Measurements from ENCODE around the gene RELN.
"Not testable (repeated sequence)": the region's sequence is repeated elsewhere in the genome, so short reads cannot be mapped to it uniquely, and the experiment has no call there.

RELN gene

DNA sequence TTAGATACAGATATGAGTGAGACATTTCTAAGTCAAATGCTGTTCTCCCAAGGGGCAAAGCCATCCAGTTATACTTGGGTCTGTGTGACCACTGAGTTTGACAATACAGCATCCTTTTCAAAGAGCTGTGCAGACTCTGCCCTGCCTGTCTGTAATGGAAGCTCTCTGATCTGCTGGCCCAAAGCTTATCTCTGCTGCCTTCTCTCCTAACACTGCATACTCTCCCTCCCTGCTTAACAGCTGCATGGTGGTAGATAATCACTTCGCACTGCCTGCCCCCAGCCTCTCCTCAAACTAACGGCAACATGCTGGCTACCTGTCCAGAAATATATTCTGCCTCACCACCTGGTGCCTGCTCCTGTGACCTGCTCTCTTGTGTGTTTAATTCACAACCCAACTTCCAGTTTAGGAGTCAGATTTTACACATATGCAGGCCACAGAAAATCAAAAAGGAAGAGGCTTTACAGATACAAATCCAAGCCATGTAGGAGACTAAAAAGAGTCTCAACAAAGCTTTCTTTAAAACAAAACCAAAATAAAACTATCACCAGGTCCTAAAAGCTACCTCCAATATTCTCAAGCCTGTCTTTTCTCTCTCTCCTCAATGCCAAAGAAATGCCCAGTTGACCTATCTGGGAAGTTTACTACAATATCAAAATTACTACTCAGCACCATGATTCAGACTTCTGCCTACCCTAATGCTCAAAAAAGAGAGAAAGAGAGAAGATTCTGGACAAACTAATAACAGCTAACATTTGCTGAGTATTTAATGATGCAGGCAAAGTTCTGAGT is 145.6 kb downstream of the RELN start:
- no peak for DNase-seq (ENCODE audit: low read depth)

DNA sequence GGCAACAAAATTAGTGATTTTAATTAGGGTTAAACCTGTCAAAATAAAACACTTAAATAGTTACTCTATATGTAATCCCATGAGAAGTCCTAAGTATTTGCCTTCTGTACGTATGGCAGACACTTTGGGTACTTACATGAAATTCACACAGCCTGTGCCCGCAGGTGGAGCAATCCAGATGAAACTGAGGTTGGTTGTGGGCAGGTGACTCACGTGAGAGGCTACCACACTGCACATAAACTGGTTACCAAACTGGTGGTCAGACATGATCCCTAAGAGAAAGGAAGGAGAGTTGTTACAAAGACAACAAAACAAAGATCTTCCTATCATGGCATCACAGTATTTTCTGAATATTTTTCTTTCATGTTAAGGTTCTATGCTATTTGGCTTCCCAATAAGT is 156.1 kb downstream of the RELN start:
- no peak for DNase-seq (ENCODE audit: low read depth)

DNA sequence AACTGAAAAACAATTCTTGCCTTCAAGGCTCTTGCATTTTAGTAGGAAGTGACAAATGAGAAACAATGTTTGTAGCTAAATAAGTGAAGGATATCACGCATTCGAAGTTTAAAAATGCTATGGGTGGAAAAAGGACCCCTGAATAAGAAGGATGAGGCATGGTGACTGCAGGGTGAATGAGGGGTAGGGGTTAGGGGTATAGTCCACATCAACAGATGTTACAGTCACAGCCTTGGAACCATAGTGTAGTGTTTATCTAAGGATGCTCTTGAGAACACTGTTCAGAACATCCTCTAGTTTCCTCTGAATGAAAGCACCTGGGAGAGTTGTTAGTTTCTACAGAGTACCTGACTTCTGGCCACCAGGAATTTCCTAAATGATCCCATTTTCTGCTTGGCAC is 157.0 kb downstream of the RELN start:
- DNase-seq (ENCODE audit: low read depth) = no peak

DNA sequence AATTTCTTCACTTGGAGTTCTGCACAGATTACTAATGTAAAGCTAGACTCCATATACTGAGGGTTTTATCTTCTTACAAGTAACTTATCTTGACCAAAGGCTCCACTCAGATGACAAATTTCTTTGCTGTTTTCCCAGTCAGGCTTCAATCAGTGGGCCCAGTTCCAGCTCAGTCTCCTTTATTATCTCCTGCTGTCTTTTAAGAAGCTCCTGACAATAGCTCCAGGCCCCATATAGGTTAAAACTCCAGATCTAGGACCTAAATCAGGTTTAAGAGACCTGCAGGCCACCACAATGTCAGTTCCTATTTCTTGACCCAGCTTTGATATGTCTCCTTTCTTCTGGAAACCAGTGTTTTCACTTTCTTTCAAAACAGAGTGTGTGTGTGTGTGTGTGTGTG is 165.2 kb downstream of the RELN start:
- no peak for DNase-seq (ENCODE audit: low read depth)

DNA sequence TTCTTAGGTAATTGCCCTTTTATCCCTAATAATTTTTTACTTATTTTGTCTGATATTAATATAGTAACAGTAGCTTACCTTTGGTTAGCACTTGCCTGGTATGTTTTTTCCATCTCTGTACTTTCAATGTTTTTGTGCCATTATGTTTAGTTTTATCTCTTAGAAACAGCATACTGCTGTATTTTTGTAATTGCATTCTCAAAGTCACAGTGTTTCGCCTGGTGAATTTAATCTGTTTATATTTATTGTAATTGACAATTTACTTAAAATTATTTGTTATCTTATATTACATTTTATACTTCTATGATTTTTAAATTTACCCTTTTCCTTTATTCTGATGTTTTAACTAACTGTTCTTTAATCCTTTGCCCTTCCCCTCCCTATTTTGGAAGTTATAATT is 166.4 kb downstream of the RELN start:
- DNase-seq (ENCODE audit: low read depth) = no peak

DNA sequence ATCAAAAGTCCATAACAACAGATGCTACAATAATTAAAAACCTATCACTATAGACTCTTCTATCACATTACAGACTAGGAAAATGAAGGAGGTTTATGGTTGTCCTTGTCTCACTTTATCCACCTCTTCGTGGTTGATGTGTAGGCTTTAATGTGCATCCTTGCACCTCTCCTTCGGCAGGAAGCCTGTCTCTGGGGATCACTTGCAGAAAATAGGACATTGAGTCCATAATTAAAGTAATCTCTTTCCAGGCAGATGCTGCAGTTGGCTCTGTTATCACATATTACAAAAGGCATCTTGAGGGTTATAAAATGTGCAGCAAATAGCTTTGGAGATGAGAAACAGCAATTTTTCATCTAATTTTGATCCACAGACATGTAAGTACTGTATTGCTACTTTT is 168.4 kb downstream of the RELN start:
- no peak for DNase-seq (ENCODE audit: low read depth)

DNA sequence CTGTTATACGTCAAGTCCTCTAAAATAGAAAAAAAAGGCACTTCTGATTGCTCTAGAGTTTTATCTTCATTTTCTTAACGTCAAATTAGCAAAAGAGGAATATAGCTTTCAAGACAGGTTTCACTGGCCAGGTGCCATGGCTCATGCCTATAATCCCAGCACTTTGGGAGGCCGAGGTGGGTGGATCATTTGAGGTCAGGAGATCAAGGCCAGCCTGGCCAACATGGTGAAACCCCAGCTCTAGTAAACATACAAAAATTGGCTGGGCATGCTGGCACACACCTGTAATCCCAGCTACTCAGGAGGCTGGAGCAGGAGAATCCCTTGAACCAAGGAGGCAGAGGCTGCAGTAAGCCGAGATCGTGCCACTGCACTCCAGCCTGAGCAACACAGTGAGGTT is 173.5 kb downstream of the RELN start:
- DNase-seq (ENCODE audit: low read depth) = not testable (repeated sequence)

DNA sequence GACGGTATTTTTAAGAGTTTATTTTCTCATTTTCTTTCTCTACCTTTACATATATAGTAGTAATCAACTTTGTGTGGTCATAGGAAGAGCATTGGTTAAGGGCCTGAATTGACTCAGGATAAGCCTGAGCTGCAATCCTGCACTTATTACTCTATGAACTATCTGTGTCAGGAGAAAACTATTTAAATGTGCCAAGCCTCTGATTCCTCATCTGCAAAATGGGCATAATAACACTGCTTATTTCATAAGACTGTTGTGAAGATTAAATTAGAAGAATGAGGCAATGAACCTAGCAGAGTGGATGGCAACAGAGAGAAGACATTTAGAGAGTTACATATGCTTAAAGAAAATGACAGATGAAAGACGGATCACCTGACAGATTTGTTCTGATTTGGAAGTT is 175.5 kb downstream of the RELN start:
- no peak for DNase-seq (ENCODE audit: low read depth)

DNA sequence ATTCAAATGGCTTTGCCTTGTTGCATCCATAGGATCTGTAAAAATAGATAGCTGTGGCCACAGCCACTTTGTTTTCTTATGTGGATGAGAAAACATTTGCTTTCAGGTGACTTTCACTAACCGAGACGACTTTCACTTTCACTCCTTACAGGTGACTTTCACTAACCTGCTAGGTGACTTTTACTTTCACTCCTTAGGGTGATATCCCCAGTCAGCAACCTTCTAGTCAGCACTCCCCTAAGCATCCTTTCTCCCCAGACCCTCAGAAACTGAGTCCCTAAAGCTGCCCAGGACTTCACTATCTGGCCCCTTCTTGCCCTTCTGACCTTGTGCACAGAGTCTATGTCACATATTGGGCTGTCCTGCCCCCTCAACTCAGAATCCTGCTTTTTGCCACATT is 177.5 kb downstream of the RELN start:
- no peak for DNase-seq (ENCODE audit: low read depth)

DNA sequence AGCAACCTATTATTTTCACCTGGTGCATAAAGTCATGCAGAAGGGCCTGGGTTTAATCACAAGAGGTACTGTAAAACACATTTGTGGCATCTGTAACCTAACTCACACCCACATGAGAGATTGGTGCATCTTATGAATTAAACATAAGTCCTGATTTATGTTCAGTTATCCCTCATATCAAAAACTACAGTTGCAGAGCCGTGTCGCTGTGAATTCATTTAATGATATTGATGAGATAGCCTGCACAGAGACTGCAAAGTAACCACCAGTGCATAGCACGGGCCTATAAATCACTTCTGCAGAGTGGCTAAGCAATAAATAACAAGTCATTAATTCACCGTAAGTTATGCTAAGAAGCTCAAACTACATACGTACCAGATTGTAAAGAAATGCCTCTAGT is 178.2 kb downstream of the RELN start:
- DNase-seq (ENCODE audit: low read depth) = no peak

DNA sequence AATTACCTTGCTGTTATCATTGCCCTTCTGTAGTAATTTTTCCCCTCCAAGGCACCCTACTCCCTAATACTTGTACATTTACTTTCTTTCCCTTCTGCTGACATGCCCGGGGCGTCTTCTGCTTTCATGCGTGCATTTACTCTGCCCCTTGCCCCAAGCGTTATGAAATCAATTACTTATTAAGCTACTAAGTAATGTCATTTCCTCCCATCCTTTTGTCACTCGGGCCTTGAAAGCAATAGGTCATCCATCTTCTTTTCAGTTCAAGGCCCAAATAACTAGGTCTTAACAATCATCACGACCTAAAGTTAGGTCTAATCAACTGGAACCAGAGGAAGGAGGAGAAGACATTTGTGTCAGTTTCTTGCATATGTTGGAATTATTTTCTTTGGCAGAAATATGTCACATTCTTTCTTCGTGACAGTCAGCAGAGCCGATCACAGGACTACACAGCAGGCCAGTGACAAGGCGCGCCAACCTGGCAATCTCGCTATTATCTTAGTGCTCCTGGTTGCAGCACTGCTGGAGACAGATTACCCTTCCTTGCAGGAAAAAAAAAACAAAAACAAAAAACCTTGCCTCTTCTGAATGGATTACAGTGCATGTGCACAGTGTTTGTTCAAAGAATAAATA is 179.2 kb downstream of the RELN start:
- DNase-seq (ENCODE audit: low read depth) = no peak

DNA sequence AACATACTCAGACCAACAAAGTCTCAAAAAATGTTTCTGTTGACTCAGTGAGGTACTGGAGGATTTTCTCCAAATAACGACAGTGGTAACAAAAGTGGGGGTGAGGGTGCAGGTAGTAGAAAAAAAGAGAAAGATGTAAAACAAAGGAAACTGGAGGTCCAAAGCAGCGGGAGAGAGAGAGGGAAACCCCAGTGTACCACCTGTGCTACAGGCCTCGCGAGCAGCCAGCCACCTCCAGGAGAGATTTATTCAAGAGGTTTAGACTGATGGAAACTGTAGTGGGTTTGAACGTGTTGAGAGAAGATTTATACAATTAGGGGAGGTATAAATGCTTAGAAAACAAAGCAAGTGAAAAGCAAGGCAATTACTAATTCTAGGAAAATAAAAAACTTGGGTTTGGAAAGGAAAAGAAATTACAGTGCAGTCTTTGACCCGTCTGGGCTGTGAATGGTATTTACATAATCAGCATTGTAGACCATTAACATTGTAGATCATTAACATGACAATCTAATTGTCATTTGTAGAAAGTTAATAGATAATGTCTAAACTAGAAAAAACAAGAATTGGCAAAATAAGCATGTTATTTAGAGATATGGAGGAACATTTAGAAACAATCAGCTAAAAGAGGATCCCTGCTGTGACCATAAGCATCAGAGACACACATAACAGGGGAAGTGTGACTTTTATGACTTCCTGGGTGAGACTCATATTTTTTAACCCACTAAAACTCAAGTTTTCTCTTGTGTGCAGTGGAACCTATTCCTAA is 180.0 kb downstream of the RELN start:
- DNase-seq (ENCODE audit: low read depth) = no peak

DNA sequence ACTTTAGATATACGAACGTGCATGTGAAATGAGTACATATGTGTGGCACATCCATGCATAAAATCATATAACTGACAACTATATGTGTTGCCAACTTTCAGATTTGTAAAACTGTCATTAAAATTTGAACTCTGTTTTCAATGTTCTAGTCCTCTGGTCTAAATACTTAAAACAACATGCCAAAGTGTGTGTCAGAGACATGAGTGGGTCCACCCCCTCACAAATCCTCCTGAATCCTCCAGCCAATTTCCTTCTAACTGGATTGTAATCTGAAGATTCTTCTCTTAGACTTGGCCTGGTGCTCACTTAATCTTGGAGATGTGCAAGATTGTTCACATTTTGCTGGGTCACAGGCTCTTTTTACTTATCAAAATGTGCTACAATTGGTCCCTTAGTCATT is 184.1 kb downstream of the RELN start:
- DNase-seq (ENCODE audit: low read depth) = no peak

DNA sequence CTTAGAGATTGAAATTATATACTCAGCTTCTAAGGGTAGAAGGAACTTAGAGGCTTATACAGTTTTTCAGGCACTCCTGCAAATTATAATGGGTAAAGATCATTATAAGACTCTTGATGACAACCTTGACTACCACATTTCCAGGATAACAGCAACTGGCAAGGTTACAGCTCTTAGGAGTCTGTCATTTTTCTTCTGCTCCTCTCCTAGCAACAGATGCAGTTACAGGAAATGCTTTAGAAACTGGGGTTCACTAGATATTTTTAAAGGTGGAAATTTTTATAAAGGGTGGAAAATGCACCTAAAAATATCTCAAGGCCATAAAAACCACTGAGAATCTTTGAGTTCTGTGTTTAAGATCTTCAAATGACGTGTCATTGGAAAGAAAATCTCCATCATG is 185.8 kb downstream of the RELN start:
- no peak for DNase-seq (ENCODE audit: low read depth)

DNA sequence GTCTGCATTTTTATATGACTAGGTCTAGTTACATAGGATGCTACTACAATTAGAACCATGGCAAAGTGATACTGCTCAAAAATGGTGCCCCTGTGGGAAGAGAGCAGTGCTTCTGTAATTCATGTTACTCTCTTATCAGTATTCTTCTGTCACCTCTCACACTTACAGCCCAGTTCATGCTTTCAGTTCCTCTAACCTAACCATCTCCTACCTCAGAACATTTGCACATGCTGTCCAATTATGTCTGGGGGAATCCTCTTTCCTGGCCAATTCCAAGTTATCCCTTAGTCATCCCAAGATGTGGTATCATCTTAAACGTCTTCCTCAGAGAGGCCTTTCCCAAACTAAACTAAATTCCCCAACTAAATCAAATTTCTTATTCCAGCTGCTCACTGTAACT is 190.2 kb downstream of the RELN start:
- DNase-seq (ENCODE audit: low read depth) = no peak

DNA sequence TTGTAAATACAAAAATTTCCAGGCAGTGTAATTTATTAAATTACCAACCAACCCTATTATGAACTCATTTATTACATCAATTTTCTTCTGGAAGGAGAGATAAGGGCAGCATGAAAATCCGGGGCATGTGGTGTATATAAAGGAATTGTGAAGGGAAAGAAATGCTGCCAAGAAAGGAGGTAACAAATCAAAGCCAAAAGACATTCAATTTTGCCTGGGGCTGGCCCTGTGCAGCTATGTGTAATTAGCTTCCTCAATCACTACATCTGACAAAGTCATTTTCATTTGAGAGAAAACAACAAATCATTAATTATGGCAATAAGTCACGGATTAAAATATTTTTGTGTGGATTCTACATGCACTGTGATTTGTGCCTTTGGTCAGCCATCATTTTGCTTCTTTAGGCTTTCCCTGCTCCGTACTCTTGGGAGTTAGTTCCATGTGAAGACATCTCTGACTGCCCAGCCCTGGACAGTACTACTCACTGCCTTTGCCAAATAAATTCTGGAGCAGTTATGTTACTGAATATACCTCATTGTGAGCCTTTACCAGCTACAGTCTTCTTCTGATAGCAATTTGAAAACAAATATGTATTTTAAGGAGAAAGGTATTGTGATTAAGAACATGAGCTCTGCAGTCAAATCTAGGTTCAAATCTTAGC is 191.7 kb downstream of the RELN start:
- DNase-seq (ENCODE audit: low read depth) = no peak

DNA sequence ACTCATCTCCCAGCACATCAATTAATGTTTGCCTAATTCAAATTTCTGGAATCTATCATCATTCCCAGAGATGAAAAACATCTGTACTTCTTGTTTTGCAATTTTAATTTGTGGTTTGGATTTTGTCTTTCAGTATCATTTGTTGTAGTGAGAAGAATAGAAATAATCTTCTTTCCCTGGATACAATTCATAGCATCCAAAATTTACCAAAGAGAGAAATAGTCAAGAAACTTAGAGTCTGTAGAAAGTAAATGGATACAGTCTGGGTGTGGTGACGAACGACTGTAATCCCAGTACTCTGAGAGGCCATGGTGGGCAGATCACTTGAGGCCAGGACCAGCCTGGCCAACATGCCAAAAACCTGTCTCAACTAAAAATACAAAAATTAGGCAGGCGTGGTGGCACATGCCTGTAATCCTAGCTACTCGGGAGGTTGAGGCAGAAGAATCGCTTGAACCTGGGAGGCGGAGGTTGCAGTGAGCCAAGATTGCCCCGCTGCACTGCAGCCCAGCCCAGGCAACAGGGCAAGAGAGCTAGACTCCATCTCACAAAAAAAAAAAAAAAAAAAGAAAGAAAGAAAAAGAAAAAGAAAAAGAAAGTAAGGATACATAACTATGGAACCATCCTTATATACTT is 193.0 kb downstream of the RELN start:
- no peak for DNase-seq (ENCODE audit: low read depth)

DNA sequence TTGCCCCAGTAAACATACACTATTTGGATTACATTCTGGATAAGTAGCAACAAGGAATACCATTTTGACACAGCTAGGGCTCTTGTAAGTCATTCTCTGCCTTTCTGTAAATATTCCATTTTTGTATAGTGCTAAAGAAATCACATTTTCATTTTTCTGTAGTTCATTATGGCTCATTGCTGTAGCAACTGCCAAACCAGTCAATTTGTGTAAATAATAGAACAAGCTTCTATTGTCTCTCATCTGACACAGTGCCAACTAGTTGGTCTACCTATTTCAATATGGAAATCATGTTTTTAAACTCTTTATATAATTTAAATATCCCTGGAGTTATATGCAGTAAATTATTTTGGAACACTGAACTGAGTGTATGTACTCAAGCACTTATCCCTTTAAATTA is 193.7 kb downstream of the RELN start:
- no peak for DNase-seq (ENCODE audit: low read depth)

DNA sequence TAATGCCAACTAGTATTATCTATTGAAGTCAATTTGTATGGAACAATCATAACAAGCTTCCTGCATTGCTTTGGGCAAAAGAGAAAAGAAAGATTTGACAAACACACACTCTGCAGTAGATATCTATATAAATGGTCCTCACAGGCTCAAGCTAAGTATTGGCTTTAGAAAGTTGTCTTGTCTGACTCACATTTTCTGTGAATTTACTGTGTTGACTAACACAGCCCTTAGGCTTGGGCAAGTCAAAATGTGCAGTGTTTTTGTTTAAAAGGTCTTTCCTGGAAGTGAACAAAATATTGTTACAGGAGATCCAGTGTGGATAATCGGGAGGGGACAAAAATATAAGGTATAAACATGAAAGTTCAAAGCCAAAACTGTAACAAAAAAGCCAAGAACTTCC is 194.4 kb downstream of the RELN start:
- no peak for DNase-seq (ENCODE audit: low read depth)

DNA sequence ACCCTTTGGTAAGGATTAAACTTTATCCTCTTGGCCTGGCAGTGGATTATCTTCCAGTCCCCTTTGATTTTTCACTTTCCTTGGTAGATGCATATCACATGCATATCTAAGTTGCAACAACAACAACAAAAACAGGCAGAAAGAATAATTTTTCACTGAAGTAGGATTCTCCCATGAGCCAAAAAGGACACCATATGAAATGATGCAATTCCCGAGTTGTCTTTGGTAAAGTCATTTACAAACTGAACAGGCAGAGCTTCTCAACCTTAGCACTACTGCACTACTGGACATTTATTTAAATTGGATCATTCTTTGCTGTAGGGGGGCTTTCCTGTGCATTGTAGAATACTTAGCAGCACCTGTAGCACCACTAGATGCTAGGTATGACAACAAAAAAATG is 195.0 kb downstream of the RELN start:
- DNase-seq (ENCODE audit: low read depth) = no peak

DNA sequence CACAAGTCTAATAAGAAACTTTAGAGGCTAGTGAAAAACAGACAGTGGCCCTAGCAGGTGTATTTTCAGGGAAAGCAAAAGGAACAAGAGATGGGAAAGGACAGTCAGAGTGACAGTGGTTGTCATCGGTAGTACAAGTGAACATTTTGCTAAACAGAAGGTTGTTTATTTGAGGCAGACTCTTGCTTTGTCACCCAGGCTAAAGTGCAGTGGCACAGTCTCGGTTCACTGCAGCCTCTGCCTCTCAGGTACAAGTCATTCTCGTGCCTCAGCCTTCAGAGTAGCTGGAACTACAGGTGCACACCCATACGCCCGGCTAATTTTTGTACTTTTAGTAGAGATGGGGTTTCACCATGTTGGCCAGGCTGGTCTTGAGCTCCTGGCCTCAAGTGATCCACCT is 195.8 kb downstream of the RELN start:
- DNase-seq (ENCODE audit: low read depth) = no peak

DNA sequence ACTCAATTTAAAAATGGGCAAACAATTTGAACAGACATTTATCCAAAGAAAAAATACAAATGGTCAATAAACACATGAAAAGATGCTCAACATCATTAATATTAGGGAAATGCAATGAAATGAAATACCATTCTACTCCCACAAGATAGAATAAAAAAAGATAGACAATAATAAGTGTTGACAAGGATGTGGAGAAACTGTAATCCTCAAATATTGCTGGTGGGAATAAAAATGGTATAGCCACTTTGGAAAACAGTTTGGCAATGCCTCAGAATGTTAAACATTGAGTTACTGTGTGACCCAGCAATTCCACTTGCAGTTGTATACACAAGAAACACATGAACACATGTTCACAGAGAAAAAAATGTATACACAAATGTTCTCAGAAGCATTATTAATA is 197.6 kb downstream of the RELN start:
- no peak for DNase-seq (ENCODE audit: low read depth)
